Activated CD4-positive, alpha-beta T cell treated with anti-CD3 and anti-CD28 coated beads for 24 hours (primary cell): ENCODE measurements around the gene LAMC2.
A peak's percentile ranks its signal among the peaks of the same experiment; 100 is the strongest.
"Not testable (repeated sequence)": the region's sequence is repeated elsewhere in the genome, so short reads cannot be mapped to it uniquely, and the experiment has no call there.

ENCODE experiments used
- DNase-seq, 2 donors: peaks; one replicate each; pipeline ENCODE4 v3.0.0-alpha.2; 2020; ENCODE audit warnings: low read depth in 2 of 2

The LAMC2 gene

GRCh38 chr1:183263886-183264602 lies 78.0 kb downstream of the LAMC2 start:
- DNase-seq: no peak

- no peak for DNase-seq
Observed at GRCh38 chr1:183267646-183268431, 81.8 kb downstream of the LAMC2 start.

- no peak for DNase-seq
Observed at GRCh38 chr1:183270541-183271141, 84.6 kb downstream of the LAMC2 start.

- DNase-seq: no peak
Observed at GRCh38 chr1:183272390-183272848, 86.4 kb downstream of the LAMC2 start.

- no peak for DNase-seq
Observed at GRCh38 chr1:183273300-183273699, 87.2 kb downstream of the LAMC2 start.

- not testable (repeated sequence) for DNase-seq
Observed at GRCh38 chr1:183273984-183274383, 87.9 kb downstream of the LAMC2 start.

GRCh38 chr1:183274836-183275235 lies 88.8 kb downstream of the LAMC2 start:
- DNase-seq: no peak

GRCh38 chr1:183275322-183275721 lies 89.3 kb downstream of the LAMC2 start:
- no peak for DNase-seq

- DNase-seq: no peak
Observed at GRCh38 chr1:183276386-183277080, 90.5 kb downstream of the LAMC2 start.

- no peak for DNase-seq
Observed at GRCh38 chr1:183277821-183278738, 92.0 kb downstream of the LAMC2 start.

GRCh38 chr1:183278739-183279591 lies 92.9 kb downstream of the LAMC2 start:
- DNase-seq: no peak

- DNase-seq: no peak
Observed at GRCh38 chr1:183279835-183280234, 93.8 kb downstream of the LAMC2 start.

- no peak for DNase-seq
Observed at GRCh38 chr1:183281039-183281438, 95.0 kb downstream of the LAMC2 start.

- peak; percentile 56 to 74 for DNase-seq
Observed at GRCh38 chr1:183281553-183282091, 95.6 kb downstream of the LAMC2 start.

GRCh38 chr1:183282101-183282855 lies 96.2 kb downstream of the LAMC2 start:
- DNase-seq: no peak

- no peak for DNase-seq
Observed at GRCh38 chr1:183283286-183283685, 97.2 kb downstream of the LAMC2 start.

- DNase-seq: no peak
Observed at GRCh38 chr1:183284086-183284485, 98.0 kb downstream of the LAMC2 start.

- DNase-seq: no peak
Observed at GRCh38 chr1:183285256-183285655, 99.2 kb downstream of the LAMC2 start.

- DNase-seq: no peak
Observed at GRCh38 chr1:183285746-183286145, 99.7 kb downstream of the LAMC2 start.
